ENCODE measurements around the gene TMEM200C.

DNA sequence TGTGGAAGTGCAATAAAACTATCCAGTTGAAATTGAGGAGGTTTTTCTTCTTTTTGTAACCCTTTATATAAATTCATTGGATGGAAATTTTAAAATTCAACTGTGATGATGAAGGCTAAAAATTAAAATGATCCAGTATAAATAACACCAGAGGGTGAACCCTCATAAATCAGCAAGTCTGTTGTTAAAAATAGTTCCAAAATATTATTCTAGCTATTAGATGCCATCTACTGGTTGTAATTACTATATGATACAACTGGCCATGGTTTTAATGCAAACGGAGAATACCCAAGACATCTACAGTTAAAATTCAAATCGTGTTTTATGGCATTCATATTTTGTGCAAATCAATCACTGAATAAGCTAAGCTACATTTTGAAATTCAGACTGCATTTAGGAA lies 53.8 kb downstream of the TMEM200C start:
- TF ChIP-seq POLR2A (IDR thresholded peaks at IDR 0.05; ENCODE audit: low read length) (no peak), GATA1 (IDR thresholded peaks at IDR 0.05; ENCODE audit: low read depth, low read length) (no peak)
